Stomach smooth muscle (tissue), 2 donors: ENCODE measurements around the gene MAP3K5.
A peak's percentile ranks its signal among the peaks of the same experiment; 100 is the strongest.
"Not testable (repeated sequence)": the region's sequence is repeated elsewhere in the genome, so short reads cannot be mapped to it uniquely, and the experiment has no call there.

Experiments
- H3K27ac ChIP-seq: one replicate; pipeline ENCODE4 v1.7.0; 2013; ENCODE audit warnings: mild to moderate bottlenecking, low read length, inconsistent platforms
- H3K27me3 ChIP-seq, 2 donors: one replicate each; pipeline ENCODE4 v1.7.0; 2013; ENCODE audit warnings: low read length in 2 of 2; ENCODE audit not compliant: insufficient read depth in 2 of 2, control insufficient read depth in 1 of 2
- H3K36me3 ChIP-seq, 2 donors: one replicate each; pipeline ENCODE4 v1.7.0; 2013; ENCODE audit warnings: low read length in 2 of 2; ENCODE audit not compliant: control insufficient read depth in 2 of 2, insufficient read depth in 2 of 2
- H3K4me1 ChIP-seq: one replicate; pipeline ENCODE4 v1.7.0; 2013; ENCODE audit warnings: low read length; ENCODE audit not compliant: control insufficient read depth, insufficient read depth
- H3K4me3 ChIP-seq, 2 donors: one replicate each; pipeline ENCODE4 v1.7.0; 2013; ENCODE audit warnings: low read length in 2 of 2
- H3K9ac ChIP-seq, 2 donors: one replicate each; pipeline ENCODE4 v1.7.0; 2013; ENCODE audit warnings: low read length in 2 of 2, mild to moderate bottlenecking in 1 of 2
- H3K9me3 ChIP-seq, 2 donors: one replicate each; pipeline ENCODE4 v1.7.0; 2013; ENCODE audit warnings: low read length in 2 of 2; ENCODE audit not compliant: control insufficient read depth in 2 of 2
- donor health status: healthy.
- donor health status: Pancreatic carcinoma.

Gene MAP3K5

GRCh38 chr6:136718476-136718875 lies 73.8 kb downstream of the MAP3K5 start:
- Histone ChIP-seq H3K36me3 (no peaks in the 10 kb centered on the region), H3K9ac (no peak overlapping the region), H3K27me3 (no peaks in the 10 kb centered on the region), H3K4me3 (no peak overlapping the region), H3K4me1 (no peaks in the 10 kb centered on the region), H3K27ac (no peak overlapping the region), H3K9me3 (no peaks in the 10 kb centered on the region)

GRCh38 chr6:136717716-136717990 lies 74.6 kb downstream of the MAP3K5 start:
- Histone ChIP-seq H3K9me3 (no peaks in the 10 kb centered on the region), H3K4me1 (no peaks in the 10 kb centered on the region), H3K27ac (no peak overlapping the region), H3K9ac (peak overlapping the region in 1 of 2 donors; percentile 7), H3K27me3 (no peaks in the 10 kb centered on the region), H3K36me3 (no peaks in the 10 kb centered on the region), H3K4me3 (peak overlapping the region; percentile 46 to 50)

GRCh38 chr6:136716917-136717715 lies 75.2 kb downstream of the MAP3K5 start:
- H3K4me1 ChIP-seq = no peaks in the 10 kb centered on the region
- H3K9me3 ChIP-seq = no peaks in the 10 kb centered on the region
- peak overlapping the region in 1 of 2 donors; percentile 7 for H3K9ac ChIP-seq
- H3K27ac ChIP-seq = no peak overlapping the region
- peak overlapping the region; percentile 46 to 50 for H3K4me3 ChIP-seq
- H3K36me3 ChIP-seq = no peaks in the 10 kb centered on the region
- no peaks in the 10 kb centered on the region for H3K27me3 ChIP-seq

GRCh38 chr6:136712642-136713041 lies 79.6 kb downstream of the MAP3K5 start:
- not testable (repeated sequence) for H3K27ac ChIP-seq, H3K9me3 ChIP-seq, H3K36me3 ChIP-seq, H3K4me3 ChIP-seq, H3K4me1 ChIP-seq, H3K9ac ChIP-seq, H3K27me3 ChIP-seq

- no peaks in the 10 kb centered on the region for H3K27me3 ChIP-seq
- H3K4me3 ChIP-seq = no peak overlapping the region
- no peaks in the 10 kb centered on the region for H3K4me1 ChIP-seq
- no peaks in the 10 kb centered on the region for H3K9me3 ChIP-seq
- no peak overlapping the region for H3K27ac ChIP-seq
- H3K9ac ChIP-seq = no peak overlapping the region
- no peaks in the 10 kb centered on the region for H3K36me3 ChIP-seq
These were observed 80.6 kb downstream of the MAP3K5 start for GRCh38 chr6:136711644-136712043.

GRCh38 chr6:136710877-136711552 lies 81.3 kb downstream of the MAP3K5 start:
- Histone ChIP-seq H3K36me3 (no peaks in the 10 kb centered on the region), H3K9ac (no peak overlapping the region), H3K27ac (no peak overlapping the region), H3K4me3 (no peak overlapping the region), H3K27me3 (no peaks in the 10 kb centered on the region), H3K9me3 (no peaks in the 10 kb centered on the region), H3K4me1 (no peaks in the 10 kb centered on the region)

- Histone ChIP-seq H3K27me3 (no peaks in the 10 kb centered on the region), H3K9me3 (no peaks in the 10 kb centered on the region), H3K9ac (no peak overlapping the region), H3K27ac (no peak overlapping the region), H3K4me3 (no peak overlapping the region), H3K36me3 (no peaks in the 10 kb centered on the region), H3K4me1 (no peaks in the 10 kb centered on the region)
These were observed 82.8 kb downstream of the MAP3K5 start for GRCh38 chr6:136709429-136709828.

- no peak overlapping the region for H3K27ac ChIP-seq
- H3K9ac ChIP-seq = no peak overlapping the region
- H3K4me1 ChIP-seq = no peaks in the 10 kb centered on the region
- H3K36me3 ChIP-seq = no peaks in the 10 kb centered on the region
- no peaks in the 10 kb centered on the region for H3K27me3 ChIP-seq
- no peaks in the 10 kb centered on the region for H3K9me3 ChIP-seq
- no peak overlapping the region for H3K4me3 ChIP-seq
These were observed 85.8 kb downstream of the MAP3K5 start for GRCh38 chr6:136706430-136706829.

GRCh38 chr6:136703331-136703865 lies 88.9 kb downstream of the MAP3K5 start:
- Histone ChIP-seq H3K4me3 (no peak overlapping the region), H3K27me3 (no peaks in the 10 kb centered on the region), H3K36me3 (no peaks in the 10 kb centered on the region), H3K9me3 (no peaks in the 10 kb centered on the region), H3K9ac (no peak overlapping the region), H3K27ac (no peak overlapping the region), H3K4me1 (no peaks in the 10 kb centered on the region)

- Histone ChIP-seq H3K9me3 (no peaks in the 10 kb centered on the region), H3K27ac (no peak overlapping the region), H3K9ac (no peak overlapping the region), H3K4me1 (no peaks in the 10 kb centered on the region), H3K27me3 (no peaks in the 10 kb centered on the region), H3K4me3 (no peak overlapping the region), H3K36me3 (no peaks in the 10 kb centered on the region)
These were observed 91.2 kb downstream of the MAP3K5 start for GRCh38 chr6:136701045-136701444.

- H3K9ac ChIP-seq = no peak overlapping the region
- no peaks in the 10 kb centered on the region for H3K9me3 ChIP-seq
- no peaks in the 10 kb centered on the region for H3K27me3 ChIP-seq
- H3K4me1 ChIP-seq = no peaks in the 10 kb centered on the region
- H3K4me3 ChIP-seq = no peak overlapping the region
- H3K36me3 ChIP-seq = no peaks in the 10 kb centered on the region
- H3K27ac ChIP-seq = no peak overlapping the region
These were observed 92.9 kb downstream of the MAP3K5 start for GRCh38 chr6:136699358-136699757.
